GM18868 (cell line): ENCODE results near the gene TKTL2.
"Not testable (repeated sequence)": the region's sequence is repeated elsewhere in the genome, so short reads cannot be mapped to it uniquely, and the experiment has no call there.

ENCODE experiments used
- ATAC-seq: cut with Tn5 transposase; IDR thresholded peaks from one replicate; pipeline ENCODE4 v1.9.1; 2021; ENCODE audit warnings: mild to moderate bottlenecking, moderate library complexity; ENCODE audit not compliant: unreplicated experiment

TKTL2 gene

DNA sequence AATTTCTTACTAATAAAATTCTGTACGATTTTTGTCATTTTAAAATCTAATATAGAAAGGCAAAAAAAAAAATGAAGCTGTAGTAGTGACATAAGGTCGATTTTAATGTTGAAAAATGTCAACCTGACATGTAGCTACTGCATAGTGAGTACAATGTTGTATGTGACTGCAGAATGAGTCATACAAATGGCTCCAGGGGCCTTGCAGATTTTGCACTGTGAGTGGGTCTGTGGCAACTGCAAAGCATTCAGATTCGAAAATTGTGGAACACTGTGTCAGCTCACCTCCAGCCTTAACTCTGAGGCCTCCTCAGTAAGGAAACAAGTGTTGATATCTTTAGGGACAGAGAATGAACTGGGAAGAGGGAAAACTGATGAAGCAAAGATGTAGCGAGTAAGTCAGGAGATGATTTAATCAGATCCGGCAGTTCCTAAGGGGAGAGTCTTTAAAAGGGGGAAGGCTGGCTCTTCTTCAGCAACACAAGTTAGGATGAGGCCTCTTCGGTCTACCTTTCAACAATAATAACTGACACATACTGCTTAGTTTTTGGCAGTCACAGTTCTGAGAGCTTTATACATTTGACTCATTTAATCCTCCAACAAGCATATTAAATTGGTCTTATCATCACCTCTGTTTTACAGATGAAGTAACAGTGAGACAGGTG is 24.9 kb downstream of the TKTL2 start:
- no peak for ATAC-seq

GRCh38 chr4:163447481-163447880 is 26.1 kb downstream of the TKTL2 start:
- no peak for ATAC-seq

GRCh38 chr4:163447023-163447422 is 26.5 kb downstream of the TKTL2 start:
- ATAC-seq, result not testable (repeated sequence)

DNA sequence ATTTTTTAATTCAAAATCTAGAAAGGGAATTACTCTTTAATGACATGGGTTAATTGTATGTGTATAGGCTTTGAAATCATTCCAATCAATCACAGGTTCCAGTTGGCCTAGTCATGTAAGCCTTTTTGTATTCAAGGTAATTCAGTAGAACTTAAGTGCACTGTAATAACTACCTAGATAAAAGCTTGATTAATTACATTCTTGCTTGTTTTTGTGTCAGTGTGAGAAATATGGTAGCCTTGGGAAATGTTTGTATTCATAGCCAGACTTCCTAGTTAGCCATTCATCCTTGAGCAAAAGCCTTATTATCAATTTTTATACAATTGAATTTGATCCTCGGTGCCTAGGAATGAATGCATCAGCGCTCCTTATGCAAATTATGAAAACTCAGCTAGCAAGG is 33.5 kb downstream of the TKTL2 start:
- ATAC-seq, result no peak
